Stimulated activated naive CD8-positive, alpha-beta T cell treated with anti-CD3 and anti-CD28 coated beads, Interleukin-15, Interleukin-2, amounts not matched to agents 100 ng/mL and 50 ng/mL, for 24 hours (primary cell): ENCODE results near the gene ZPBP.
"Not testable (repeated sequence)": the region's sequence is repeated elsewhere in the genome, so short reads cannot be mapped to it uniquely, and the experiment has no call there.

Source experiments
- H3K27ac Mint-ChIP-seq: one replicate; pipeline ENCODE4 v1.8.0; 2021; ENCODE audit warnings: mild to moderate bottlenecking, mixed read lengths
- H3K27me3 Mint-ChIP-seq: one replicate; pipeline ENCODE4 v1.8.0; 2021; ENCODE audit warnings: mixed read lengths
- H3K36me3 Mint-ChIP-seq: one replicate; pipeline ENCODE4 v1.8.0; 2021; ENCODE audit warnings: low read depth, mixed read lengths
- H3K4me1 Mint-ChIP-seq: one replicate; pipeline ENCODE4 v1.8.0; 2021; ENCODE audit warnings: low read depth, mixed read lengths
- H3K4me3 Mint-ChIP-seq: one replicate; pipeline ENCODE4 v1.8.0; 2021; ENCODE audit warnings: mild to moderate bottlenecking, mixed read lengths
- H3K9me3 Mint-ChIP-seq: one replicate; pipeline ENCODE4 v1.8.0; 2021; ENCODE audit warnings: mixed read lengths

The ZPBP gene

GRCh38 chr7:50073093-50073492 is 20.0 kb downstream of the ZPBP start:
- H3K4me1 Mint-ChIP-seq, result peaks cover 20% of the 10 kb centered on the region
- no peak overlapping the region for H3K27ac Mint-ChIP-seq
- peaks cover 3% of the 10 kb centered on the region for H3K36me3 Mint-ChIP-seq
- H3K4me3 Mint-ChIP-seq, result no peak overlapping the region
- H3K27me3 Mint-ChIP-seq, result peaks cover 16% of the 10 kb centered on the region
- peaks cover 28% of the 10 kb centered on the region for H3K9me3 Mint-ChIP-seq

DNA sequence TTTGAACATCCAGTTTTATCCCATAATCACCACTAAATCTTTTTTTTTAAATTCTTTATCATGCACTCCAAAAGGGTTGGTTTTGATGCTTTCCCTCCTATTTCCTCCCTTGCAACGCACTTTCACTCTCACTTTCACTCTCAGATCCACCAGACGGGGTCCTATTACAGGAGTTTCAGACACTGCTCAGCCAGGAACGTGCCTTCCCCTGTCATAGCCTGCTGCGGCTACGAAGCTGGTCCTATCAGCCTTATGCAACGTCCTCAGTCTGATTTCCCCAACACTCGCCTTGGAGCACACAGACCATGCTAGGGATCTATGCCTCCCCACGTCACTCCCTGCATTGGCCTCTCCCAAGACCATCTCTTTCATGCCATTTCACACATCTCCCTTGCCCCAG is 23.4 kb downstream of the ZPBP start:
- Mint-ChIP-seq H3K27me3 (peaks cover 5% of the 10 kb centered on the region), H3K27ac (peak overlapping the region; percentile 70), H3K4me3 (peak overlapping the region; percentile 85), H3K36me3 (peaks cover 3% of the 10 kb centered on the region), H3K4me1 (peaks cover 21% of the 10 kb centered on the region), H3K9me3 (peaks cover 28% of the 10 kb centered on the region)

- Mint-ChIP-seq H3K9me3 (peaks cover 24% of the 10 kb centered on the region), H3K36me3 (peaks cover 3% of the 10 kb centered on the region), H3K27ac (peak overlapping the region; percentile 70), H3K4me3 (peak overlapping the region; percentile 85), H3K27me3 (no peaks in the 10 kb centered on the region), H3K4me1 (peaks cover 21% of the 10 kb centered on the region)
Measured at GRCh38 chr7:50068850-50069551, 24.0 kb downstream of the ZPBP start.

GRCh38 chr7:50068026-50068425 is 25.0 kb downstream of the ZPBP start:
- Mint-ChIP-seq H3K27me3 (no peaks in the 10 kb centered on the region), H3K4me3 (peak overlapping the region; percentile 38), H3K4me1 (peaks cover 21% of the 10 kb centered on the region), H3K36me3 (peaks cover 3% of the 10 kb centered on the region), H3K9me3 (peaks cover 26% of the 10 kb centered on the region), H3K27ac (no peak overlapping the region)

GRCh38 chr7:50062951-50063350 is 30.1 kb downstream of the ZPBP start:
- no peaks in the 10 kb centered on the region for H3K27me3 Mint-ChIP-seq
- H3K36me3 Mint-ChIP-seq, result no peaks in the 10 kb centered on the region
- no peaks in the 10 kb centered on the region for H3K4me1 Mint-ChIP-seq

GRCh38 chr7:50056131-50056530 is 36.9 kb downstream of the ZPBP start:
- Mint-ChIP-seq H3K4me3 (no peak overlapping the region), H3K27ac (no peak overlapping the region), H3K9me3 (no peaks in the 10 kb centered on the region), H3K36me3 (no peaks in the 10 kb centered on the region), H3K27me3 (peaks cover 6% of the 10 kb centered on the region), H3K4me1 (no peaks in the 10 kb centered on the region)

More at GRCh38 chr7:50062951-50063350, 30.1 kb downstream of the ZPBP start:
- Mint-ChIP-seq H3K4me3 (no peak overlapping the region), H3K27ac (no peak overlapping the region), H3K9me3 (peaks cover 20% of the 10 kb centered on the region)

DNA sequence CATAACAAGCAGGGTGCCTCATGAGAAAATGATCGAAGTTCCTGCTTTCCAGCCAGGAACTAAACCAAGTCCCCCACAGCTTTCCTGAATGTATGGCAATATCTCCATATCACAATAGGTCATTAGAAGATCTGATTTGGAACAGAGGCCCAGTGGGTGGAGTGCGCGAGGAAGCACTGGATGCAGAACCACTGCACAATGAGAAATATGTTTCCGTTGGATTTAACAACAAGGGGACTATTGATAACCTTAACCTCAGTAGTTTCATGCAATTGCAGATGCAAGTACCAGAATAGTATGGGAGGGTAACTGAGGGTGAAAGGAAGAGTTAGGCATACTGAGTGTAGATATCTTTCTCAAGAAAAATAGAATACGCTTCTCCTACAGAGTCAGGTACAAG is 45.3 kb downstream of the ZPBP start:
- Mint-ChIP-seq H3K27ac (no peak overlapping the region), H3K4me3 (no peak overlapping the region), H3K4me1 (no peaks in the 10 kb centered on the region), H3K27me3 (peaks cover 19% of the 10 kb centered on the region), H3K36me3 (no peaks in the 10 kb centered on the region), H3K9me3 (peaks cover 5% of the 10 kb centered on the region)

- H3K4me1 Mint-ChIP-seq, H3K9me3 Mint-ChIP-seq, H3K36me3 Mint-ChIP-seq, H3K4me3 Mint-ChIP-seq, H3K27ac Mint-ChIP-seq: not testable (repeated sequence)
- H3K27me3 Mint-ChIP-seq, result peaks cover 17% of the 10 kb centered on the region
Measured at GRCh38 chr7:50041165-50041564, 51.9 kb downstream of the ZPBP start.

GRCh38 chr7:50037086-50037485 is 56.0 kb downstream of the ZPBP start:
- Mint-ChIP-seq H3K4me1 (no peaks in the 10 kb centered on the region), H3K4me3 (no peak overlapping the region), H3K27ac (no peak overlapping the region), H3K9me3 (no peaks in the 10 kb centered on the region), H3K27me3 (peaks cover 23% of the 10 kb centered on the region), H3K36me3 (no peaks in the 10 kb centered on the region)

DNA sequence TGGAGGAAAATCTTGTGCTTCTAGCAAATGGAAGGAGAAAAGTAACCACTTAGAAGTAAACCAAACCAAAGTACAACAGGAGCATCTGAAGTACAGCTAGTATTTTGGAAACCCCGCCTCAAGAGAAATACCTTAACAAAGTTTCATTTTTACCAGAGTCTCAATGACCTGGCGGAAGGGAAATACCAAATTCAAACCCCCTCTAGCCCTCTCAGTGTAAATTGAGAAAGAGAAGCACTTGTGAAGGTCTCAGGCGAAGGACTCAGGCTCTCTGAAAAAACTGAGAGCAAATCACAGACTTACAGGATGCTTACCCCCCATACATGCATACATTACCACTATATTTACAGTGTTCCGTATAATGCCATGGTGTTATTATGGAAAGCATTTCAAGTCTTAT is 70.1 kb downstream of the ZPBP start:
- Mint-ChIP-seq H3K4me3 (no peak overlapping the region), H3K9me3 (no peaks in the 10 kb centered on the region), H3K4me1 (no peaks in the 10 kb centered on the region), H3K27me3 (peaks cover 15% of the 10 kb centered on the region), H3K36me3 (no peaks in the 10 kb centered on the region), H3K27ac (no peak overlapping the region)

DNA sequence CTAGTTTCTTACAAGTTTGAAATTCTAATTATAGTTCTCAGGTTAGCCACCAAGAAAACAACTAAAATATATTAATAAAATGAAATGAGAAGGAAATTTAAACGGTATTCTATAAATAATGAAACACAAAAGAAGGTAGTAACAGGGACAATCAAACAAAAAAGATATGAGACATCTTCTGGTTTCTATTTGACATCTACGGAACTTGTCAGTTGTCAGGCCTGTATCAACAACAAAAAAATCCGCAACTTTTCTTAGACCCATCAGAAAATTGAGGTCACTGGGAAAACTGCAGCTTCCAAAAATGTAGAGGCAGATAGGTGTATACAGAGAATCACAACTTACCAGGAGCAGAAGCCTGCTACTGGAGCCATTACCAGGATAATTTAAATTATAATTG is 70.6 kb downstream of the ZPBP start:
- Mint-ChIP-seq H3K4me3 (no peak overlapping the region), H3K4me1 (no peaks in the 10 kb centered on the region), H3K27me3 (peaks cover 15% of the 10 kb centered on the region), H3K36me3 (no peaks in the 10 kb centered on the region), H3K27ac (no peak overlapping the region), H3K9me3 (no peaks in the 10 kb centered on the region)

DNA sequence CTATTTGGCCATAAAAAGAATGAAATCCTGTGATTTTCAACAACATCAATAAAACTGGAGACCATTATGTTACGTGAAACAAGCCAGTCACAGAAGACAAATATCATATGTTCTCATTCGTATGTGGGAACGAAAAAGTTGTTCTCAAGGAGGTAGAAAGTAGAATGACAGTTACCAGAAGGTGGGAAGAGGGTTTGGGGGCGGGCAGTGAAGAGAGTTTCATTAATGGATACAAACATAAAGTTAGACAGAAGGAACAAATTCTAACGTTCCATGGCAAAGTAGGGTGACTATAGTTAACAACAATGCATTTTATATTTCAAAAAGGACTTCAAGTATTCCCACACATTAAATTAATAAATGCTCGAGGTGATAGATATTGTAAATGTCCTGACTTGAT is 97.4 kb downstream of the ZPBP start:
- Mint-ChIP-seq H3K4me1 (no peaks in the 10 kb centered on the region), H3K4me3 (no peak overlapping the region), H3K36me3 (no peaks in the 10 kb centered on the region), H3K27ac (no peak overlapping the region), H3K27me3 (no peaks in the 10 kb centered on the region), H3K9me3 (no peaks in the 10 kb centered on the region)

DNA sequence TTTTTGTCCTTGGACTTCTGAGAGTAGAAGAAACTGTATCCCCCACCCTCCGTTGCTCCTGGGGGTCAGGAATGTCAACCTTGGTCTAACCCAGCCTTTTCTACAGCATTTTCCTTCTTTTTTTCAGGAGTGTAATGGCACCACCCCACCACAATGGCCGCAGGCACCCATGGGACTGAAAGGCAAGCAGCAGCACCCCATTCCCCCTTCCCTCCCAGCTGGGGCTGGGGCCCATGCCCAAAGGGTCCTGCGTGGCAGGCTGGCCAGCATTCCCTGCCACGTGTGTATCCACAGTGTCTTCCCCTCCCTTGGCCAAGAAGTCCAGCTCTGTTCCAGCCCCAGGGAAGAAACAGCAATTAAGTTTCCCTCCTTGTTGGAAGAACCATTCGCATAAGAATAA is 106.9 kb downstream of the ZPBP start:
- H3K4me1 Mint-ChIP-seq, result no peaks in the 10 kb centered on the region
- no peaks in the 10 kb centered on the region for H3K36me3 Mint-ChIP-seq
- H3K27me3 Mint-ChIP-seq, result no peaks in the 10 kb centered on the region
- no peak overlapping the region for H3K4me3 Mint-ChIP-seq
- peaks cover 8% of the 10 kb centered on the region for H3K9me3 Mint-ChIP-seq
- H3K27ac Mint-ChIP-seq, result no peak overlapping the region

- H3K4me3 Mint-ChIP-seq, result no peak overlapping the region
- no peaks in the 10 kb centered on the region for H3K9me3 Mint-ChIP-seq
- H3K27ac Mint-ChIP-seq, result no peak overlapping the region
- no peaks in the 10 kb centered on the region for H3K4me1 Mint-ChIP-seq
- H3K36me3 Mint-ChIP-seq, result no peaks in the 10 kb centered on the region
- H3K27me3 Mint-ChIP-seq, result no peaks in the 10 kb centered on the region
Measured at GRCh38 chr7:49980465-49980864, 112.6 kb downstream of the ZPBP start.

DNA sequence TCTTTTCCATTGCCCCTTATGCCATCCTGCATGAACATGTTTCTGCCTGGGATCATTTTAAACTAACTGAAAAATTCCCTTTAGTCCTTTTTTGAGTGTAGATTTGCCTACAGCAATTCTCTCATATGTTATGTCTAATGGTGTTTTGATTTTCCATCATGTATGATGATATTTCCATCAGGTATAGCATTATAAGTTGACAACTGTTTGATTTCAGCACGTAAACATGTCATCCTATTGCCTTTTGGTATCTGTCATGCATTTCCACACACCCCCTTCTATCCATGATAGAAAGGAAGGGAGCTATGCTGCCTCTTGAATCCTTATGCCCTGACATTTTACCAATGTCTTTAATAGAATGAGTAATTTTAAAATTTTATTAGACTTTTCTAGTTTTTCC is 116.8 kb downstream of the ZPBP start:
- Mint-ChIP-seq H3K4me3 (no peak overlapping the region), H3K4me1 (no peaks in the 10 kb centered on the region), H3K36me3 (no peaks in the 10 kb centered on the region), H3K27me3 (no peaks in the 10 kb centered on the region), H3K9me3 (no peaks in the 10 kb centered on the region), H3K27ac (no peak overlapping the region)

DNA sequence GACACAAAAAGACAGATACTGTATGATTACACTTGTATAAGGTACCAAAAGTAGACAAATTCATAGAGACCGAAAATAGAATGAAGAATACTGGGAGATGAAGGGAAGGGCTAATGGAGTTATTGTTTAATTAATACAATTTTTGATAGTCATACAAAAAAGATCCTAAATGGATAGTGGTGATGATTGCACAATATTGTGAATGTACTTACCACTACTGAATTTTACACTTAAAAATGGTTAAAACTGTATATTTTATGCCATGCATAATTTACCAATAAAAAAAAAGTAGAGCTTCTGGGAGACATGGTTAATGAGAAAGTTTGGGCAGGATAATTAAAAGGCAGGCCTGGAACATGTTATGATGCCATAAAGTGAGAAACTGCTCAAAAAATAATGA is 119.0 kb downstream of the ZPBP start:
- Mint-ChIP-seq H3K9me3 (no peaks in the 10 kb centered on the region), H3K36me3 (no peaks in the 10 kb centered on the region), H3K27ac (no peak overlapping the region), H3K27me3 (no peaks in the 10 kb centered on the region), H3K4me3 (no peak overlapping the region), H3K4me1 (no peaks in the 10 kb centered on the region)
